A549 treated with AZD2906 at 1 μM for 4 hours (cell line): ENCODE results near the gene RUFY2. TPM values are rescaled to one million over a fixed set of nuclear protein-coding genes. Genes with fewer than 3 reads are reported as not detected.

Experiments used
- total RNA-seq: library from RNA; stranded (reverse); fragments of 200-300 nt; extraction: Qiagen RNA extraction; gene quantifications from 5 replicates; pipeline ENCODE4 v1.2.3, GENCODE V29; 2022

The RUFY2 gene
- 7.2 to 9.6 TPM (median 8.9 TPM) in 5 replicates for total RNA-seq

DNA sequence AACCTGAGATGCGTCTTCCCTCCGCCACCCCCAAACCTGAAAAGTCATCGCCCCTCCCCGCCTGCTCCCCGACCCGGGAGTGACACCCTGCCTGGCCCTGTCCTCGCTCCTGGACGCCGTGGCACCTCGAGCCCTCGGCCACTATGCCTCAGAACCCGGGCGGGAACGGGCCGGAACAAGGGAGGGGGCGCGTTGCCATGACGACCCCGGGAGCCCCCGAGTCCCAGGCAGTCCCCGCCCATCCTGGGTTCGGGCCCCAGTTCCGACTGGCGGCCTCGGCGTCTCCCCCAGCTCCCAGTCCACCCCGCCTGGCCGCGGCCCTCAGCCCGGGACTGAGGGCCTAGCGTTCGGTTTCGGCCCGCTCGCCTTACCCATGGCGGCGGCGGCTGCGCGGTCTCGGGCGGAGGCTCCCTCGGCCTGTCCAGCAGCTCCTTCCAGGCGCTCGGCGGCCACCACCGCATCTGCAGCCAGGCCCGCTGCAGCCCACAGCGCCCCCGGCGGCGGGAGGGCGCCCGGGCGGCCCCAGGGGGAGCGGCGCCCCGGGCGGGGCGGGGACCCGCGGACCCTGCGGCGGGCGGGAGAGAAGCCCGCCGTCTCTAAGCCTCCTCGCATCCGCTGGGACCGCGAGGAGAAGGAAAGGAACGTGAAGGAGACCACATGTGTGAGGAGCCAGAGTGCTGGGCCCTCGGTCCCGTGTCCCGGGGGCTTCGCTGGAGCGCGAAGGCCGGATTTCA, at the start of gene RUFY2:
RUFY2 (minus strand) TSS at position 463 of the 734 bp plus-strand sequence; CDS start at position 375, 88 bp downstream.

DNA sequence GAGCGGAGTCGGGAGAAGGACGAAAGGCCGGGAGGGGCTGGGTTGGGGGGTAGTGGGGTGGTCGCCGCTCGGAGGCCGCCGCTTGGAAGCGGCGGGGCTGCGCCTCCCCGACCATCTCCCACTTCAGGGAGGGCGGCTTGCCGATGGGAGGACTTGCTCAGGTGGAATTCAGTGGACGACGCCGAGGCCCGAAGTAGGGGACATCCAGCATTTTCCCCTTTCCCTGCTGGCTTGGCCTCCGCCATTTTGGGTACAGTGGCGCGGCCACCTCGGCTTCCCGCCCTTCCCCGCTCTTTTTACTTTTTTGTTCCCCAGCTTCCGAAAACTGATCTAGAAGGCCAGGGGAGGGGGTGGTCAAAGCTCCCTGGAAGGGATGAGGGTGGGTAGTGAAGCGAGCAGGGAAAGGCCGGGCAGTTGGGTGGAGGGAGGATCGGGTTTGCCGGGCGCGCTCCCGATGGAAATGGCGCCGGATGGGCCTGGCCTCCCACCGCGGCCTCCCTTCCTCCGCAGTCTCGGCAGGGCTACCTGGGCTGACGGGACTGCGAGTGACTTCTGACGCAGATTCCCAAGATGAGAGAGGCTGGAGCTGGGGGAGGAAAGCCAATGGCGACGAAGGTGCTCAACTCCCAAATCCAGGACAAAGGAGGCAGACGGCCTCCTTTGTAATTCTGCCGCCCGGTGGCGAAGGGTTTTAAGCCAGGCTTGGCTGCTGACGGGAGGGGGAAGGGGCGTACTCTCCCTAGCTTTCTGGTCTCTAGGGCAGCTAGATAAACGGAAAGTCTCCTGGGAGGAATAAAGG, 74.6 kb downstream of the RUFY2 start, which contains the start of gene PBLD:
PBLD (minus strand) TSS at position 670 of the 799 bp plus-strand sequence. CDS start 26,084 bp downstream, outside the sequence.

DNA sequence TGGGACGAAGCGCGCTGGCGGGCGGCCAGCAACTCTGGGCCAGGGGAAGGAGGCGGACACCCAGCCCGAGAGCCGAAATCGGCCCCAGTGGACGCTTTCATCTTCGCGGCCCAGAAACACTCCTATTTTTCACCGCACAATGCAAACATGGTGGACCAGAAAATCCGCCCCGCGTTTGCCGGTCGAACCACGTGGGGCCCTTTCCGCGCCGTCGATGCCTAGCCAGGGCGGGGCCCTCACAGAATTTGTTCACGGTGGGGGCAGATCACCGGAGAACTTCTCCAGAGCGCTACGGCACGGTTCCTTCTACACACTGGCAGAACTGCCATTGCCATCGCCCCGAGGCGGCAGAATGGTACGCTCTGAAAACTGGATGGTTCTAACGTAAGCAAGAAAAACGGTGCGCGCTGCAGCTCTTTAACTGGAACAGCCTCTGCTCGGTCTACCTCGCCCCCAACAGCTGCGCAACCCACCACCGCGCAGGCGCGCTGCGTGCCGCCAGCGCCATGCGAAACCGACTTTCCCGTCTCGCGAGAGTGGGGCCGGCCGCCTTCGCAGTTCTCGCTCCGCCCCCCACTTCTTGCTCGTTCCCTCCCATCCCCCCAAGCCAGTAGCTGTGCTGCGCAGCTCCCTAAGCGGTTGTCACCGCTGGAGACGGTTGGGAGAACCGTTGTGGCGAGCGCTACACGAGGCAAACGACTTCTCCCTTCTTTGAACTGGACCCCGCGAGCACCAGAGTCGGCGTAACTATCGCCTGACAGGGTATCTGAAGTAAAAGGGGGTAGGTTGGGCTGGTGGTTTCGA, 75.4 kb downstream of the RUFY2 start, which contains the start of gene HNRNPH3:
HNRNPH3 (plus strand) TSS at position 610 of the 804 bp plus-strand sequence. CDS start 5,158 bp downstream, outside the sequence.

Other genes starting within 250 kb of the RUFY2 start
- 0.08 to 0.36 TPM (median 0.21 TPM) in 5 replicates for gene ATOH7, start 175.2 kb downstream of the RUFY2 start, total RNA-seq
- gene HNRNPH3, start 75.2 kb downstream of the RUFY2 start, total RNA-seq, result 171 to 235 TPM (median 179 TPM) in 5 replicates
- 2.7 to 3.7 TPM (median 3.4 TPM) in 5 replicates for gene PBLD, start 74.3 kb downstream of the RUFY2 start, total RNA-seq
- 7.1 to 11.5 TPM (median 8.4 TPM) in 5 replicates for gene DNA2, start 64.7 kb upstream of the RUFY2 start, total RNA-seq
- 16.5 to 17.9 TPM (median 16.8 TPM) in 5 replicates for gene SLC25A16, start 120.2 kb upstream of the RUFY2 start, total RNA-seq
- 0.37 to 0.68 TPM (median 0.54 TPM) in 5 replicates for gene TET1, start 153.1 kb upstream of the RUFY2 start, total RNA-seq